ENCODE measurements around the gene MARCKSL1. TPM values are rescaled to one million over a fixed set of nuclear protein-coding genes. Genes with fewer than 3 reads are reported as not detected.
A peak's percentile ranks its signal among the peaks of the same experiment; 100 is the strongest.

The MARCKSL1 gene
- polyA plus RNA-seq, 2 donors, result 3.6 to 6.0 TPM

DNA sequence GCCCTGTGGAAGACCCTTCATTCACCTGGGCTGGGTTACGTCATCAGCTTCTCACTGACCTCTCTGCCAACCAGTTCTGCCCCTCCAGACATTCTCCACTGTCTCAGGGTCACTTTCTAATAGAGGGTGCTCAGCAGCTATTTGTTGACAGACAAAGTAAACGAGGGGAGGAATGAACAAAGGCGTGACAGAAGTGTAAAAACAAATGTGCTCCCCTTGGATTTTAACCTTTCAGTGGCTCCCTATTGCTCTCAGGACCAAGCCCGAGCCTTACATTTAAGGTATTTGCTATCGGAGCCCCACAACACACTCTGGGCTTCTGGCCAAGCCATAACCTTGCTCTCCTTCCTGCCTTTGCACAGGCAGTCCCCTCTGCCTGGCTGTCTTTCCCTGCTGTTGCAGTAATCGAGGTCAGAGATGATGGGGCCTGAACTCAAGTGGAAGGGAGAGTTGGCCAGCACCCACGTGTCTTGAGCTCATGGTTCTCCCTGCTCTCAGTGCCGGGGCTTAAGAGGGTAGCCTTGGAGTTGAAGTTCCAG is 9.3 kb upstream of the MARCKSL1 start:
- H3K36me3 ChIP-seq (ENCODE audit: control insufficient read depth in 2 of 2, insufficient read depth in 2 of 2, low read length in 1 of 2), result no peaks in the 10 kb centered on the region
- no peak overlapping the region for H3K27ac ChIP-seq (ENCODE audit: low read depth in 2 of 2, low read length in 1 of 2)
- no peaks in the 10 kb centered on the region for H3K27me3 ChIP-seq (ENCODE audit: control insufficient read depth in 1 of 2, insufficient read depth in 2 of 2, low read length in 2 of 2)
- H3K4me1 ChIP-seq (ENCODE audit: control insufficient read depth in 2 of 2, insufficient read depth in 2 of 2, low read length in 1 of 2), result no peaks in the 10 kb centered on the region
- 38 to 53% methylated on average over 8 of the region's 8 CpGs for WGBS, 2 donors
- H3K4me3 ChIP-seq (ENCODE audit: low read depth in 1 of 2, low read length in 2 of 2), result no peak overlapping the region
- no peaks in the 10 kb centered on the region for H3K9me3 ChIP-seq (ENCODE audit: control insufficient read depth in 2 of 2, insufficient read depth in 1 of 2, low read depth in 1 of 2, low read length in 1 of 2)

DNA sequence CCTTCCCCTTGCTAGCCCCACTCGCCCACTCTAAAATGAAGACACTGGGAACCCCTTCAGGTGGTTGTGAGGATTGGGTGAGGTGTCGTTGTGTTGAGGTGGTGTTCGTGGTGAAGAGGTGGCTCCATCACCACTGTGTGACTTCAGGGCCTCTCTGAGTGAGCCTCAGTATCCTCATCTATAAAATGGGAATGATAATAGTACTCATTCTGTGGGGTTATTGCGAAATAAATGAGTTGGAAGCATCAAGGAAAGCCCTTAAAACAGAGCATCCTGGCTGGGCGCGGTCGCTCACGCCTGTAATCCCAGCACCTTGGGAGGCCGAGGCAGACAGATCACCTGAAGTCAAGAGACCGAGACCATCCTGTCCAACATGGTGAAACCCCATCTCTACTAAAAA is 6.7 kb upstream of the MARCKSL1 start:
- Histone ChIP-seq H3K27ac (ENCODE audit: low read depth in 2 of 2, low read length in 1 of 2) (no peak overlapping the region), H3K27me3 (ENCODE audit: control insufficient read depth in 1 of 2, insufficient read depth in 2 of 2, low read length in 2 of 2) (no peaks in the 10 kb centered on the region), H3K4me3 (ENCODE audit: low read depth in 1 of 2, low read length in 2 of 2) (no peak overlapping the region), H3K9me3 (ENCODE audit: control insufficient read depth in 2 of 2, insufficient read depth in 1 of 2, low read depth in 1 of 2, low read length in 1 of 2) (no peaks in the 10 kb centered on the region), H3K4me1 (ENCODE audit: control insufficient read depth in 2 of 2, insufficient read depth in 2 of 2, low read length in 1 of 2) (no peaks in the 10 kb centered on the region), H3K36me3 (ENCODE audit: control insufficient read depth in 2 of 2, insufficient read depth in 2 of 2, low read length in 1 of 2) (no peaks in the 10 kb centered on the region)
- WGBS, 2 donors, result 89 to 90% methylated on average over 10 of the region's 10 CpGs

DNA sequence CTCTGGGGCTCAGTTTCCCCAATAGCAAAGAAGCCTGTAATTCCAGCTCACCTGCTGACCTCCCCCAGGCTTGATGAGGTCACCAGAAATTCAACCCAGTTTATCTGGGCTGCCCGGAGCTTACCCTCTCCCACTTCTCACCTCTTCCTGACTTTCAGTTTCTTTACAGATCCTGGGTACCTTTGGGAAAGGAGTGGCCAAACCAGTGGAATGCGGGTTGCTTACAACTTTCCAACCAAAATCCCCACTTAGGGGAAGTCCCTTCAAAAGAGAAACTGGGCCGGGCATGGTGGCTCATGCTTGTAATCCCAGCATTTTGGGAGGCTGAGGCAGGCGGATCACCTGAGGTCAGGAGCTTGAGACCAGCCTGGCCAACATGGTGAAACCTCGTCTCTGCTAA is 5.9 kb upstream of the MARCKSL1 start:
- H3K27me3 ChIP-seq (ENCODE audit: control insufficient read depth in 1 of 2, insufficient read depth in 2 of 2, low read length in 2 of 2), result no peaks in the 10 kb centered on the region
- H3K4me3 ChIP-seq (ENCODE audit: low read depth in 1 of 2, low read length in 2 of 2), result no peak overlapping the region
- no peaks in the 10 kb centered on the region for H3K4me1 ChIP-seq (ENCODE audit: control insufficient read depth in 2 of 2, insufficient read depth in 2 of 2, low read length in 1 of 2)
- no peak overlapping the region for H3K27ac ChIP-seq (ENCODE audit: low read depth in 2 of 2, low read length in 1 of 2)
- no peaks in the 10 kb centered on the region for H3K36me3 ChIP-seq (ENCODE audit: control insufficient read depth in 2 of 2, insufficient read depth in 2 of 2, low read length in 1 of 2)
- 48 to 54% methylated on average over 5 of the region's 5 CpGs for WGBS, 2 donors
- H3K9me3 ChIP-seq (ENCODE audit: control insufficient read depth in 2 of 2, insufficient read depth in 1 of 2, low read depth in 1 of 2, low read length in 1 of 2), result no peaks in the 10 kb centered on the region

DNA sequence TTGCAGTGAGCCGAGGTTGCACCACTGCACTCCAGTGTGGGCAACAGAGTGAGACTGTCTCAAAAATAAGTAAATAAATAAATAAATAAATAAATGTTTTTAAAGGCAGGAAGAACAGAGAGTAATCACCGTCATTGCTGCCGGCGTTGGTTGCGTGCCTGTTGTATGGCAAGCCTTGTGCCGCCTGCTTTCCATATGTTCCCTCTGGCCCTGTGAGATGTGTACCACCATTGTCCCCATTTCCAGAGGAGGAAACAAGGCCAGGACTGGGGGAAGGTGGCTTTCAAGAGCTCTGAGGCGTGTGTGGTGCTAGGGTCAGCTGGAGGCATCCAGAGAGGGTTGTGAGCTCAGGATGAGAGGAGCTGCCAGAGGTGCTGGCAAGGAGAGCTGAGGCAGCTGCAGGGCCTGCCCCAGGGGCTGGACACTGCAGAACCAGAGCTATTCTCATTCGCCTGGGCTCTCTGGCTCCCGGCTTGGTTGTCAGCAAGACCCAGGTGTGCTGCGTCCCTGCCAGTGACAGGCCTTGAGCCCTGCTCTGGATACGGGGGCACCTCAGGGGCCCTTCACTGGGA is 5.2 kb upstream of the MARCKSL1 start:
- no peak overlapping the region for H3K27ac ChIP-seq (ENCODE audit: low read depth in 2 of 2, low read length in 1 of 2)
- no peaks in the 10 kb centered on the region for H3K36me3 ChIP-seq (ENCODE audit: control insufficient read depth in 2 of 2, insufficient read depth in 2 of 2, low read length in 1 of 2)
- H3K4me3 ChIP-seq (ENCODE audit: low read depth in 1 of 2, low read length in 2 of 2), result no peak overlapping the region
- H3K27me3 ChIP-seq (ENCODE audit: control insufficient read depth in 1 of 2, insufficient read depth in 2 of 2, low read length in 2 of 2), result no peaks in the 10 kb centered on the region
- WGBS, 2 donors, result 87 to 91% methylated on average over 11 of the region's 11 CpGs
- H3K9me3 ChIP-seq (ENCODE audit: control insufficient read depth in 2 of 2, insufficient read depth in 1 of 2, low read depth in 1 of 2, low read length in 1 of 2), result no peaks in the 10 kb centered on the region
- H3K4me1 ChIP-seq (ENCODE audit: control insufficient read depth in 2 of 2, insufficient read depth in 2 of 2, low read length in 1 of 2), result peaks cover 4% of the 10 kb centered on the region in 2 donors

DNA sequence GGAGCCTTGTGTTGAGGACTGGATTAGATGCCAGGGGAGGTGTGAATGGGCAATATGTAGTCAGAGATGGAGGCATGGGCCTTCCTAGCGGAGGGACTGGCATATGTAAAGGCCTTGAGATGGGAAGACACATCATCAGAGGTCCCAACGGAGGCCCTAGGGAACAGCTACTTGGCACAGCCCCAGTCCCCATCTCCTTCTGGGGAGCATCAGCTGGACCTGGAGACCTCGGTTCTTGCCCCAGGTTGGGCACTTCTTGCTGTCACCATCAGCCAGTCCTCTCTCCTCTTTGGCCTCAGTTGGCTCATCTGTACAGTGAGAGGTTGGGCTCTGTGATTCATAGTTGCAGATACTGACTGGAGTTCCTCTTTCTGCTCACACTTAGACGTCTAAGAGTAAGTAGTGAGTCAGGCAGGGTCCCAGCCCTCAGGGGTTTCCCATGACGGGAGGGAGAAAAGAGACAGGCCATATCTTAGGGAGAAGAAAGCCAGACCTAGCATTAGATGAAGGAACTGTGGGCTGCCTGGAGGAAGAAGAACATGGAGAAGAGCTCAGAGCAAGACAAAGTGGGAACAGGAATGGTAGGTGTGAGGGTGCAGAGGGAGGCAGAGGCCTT is 3.4 kb upstream of the MARCKSL1 start:
- Histone ChIP-seq H3K27me3 (ENCODE audit: control insufficient read depth in 1 of 2, insufficient read depth in 2 of 2, low read length in 2 of 2) (no peaks in the 10 kb centered on the region), H3K27ac (ENCODE audit: low read depth in 2 of 2, low read length in 1 of 2) (no peak overlapping the region), H3K9me3 (ENCODE audit: control insufficient read depth in 2 of 2, insufficient read depth in 1 of 2, low read depth in 1 of 2, low read length in 1 of 2) (no peaks in the 10 kb centered on the region), H3K4me3 (ENCODE audit: low read depth in 1 of 2, low read length in 2 of 2) (no peak overlapping the region), H3K4me1 (ENCODE audit: control insufficient read depth in 2 of 2, insufficient read depth in 2 of 2, low read length in 1 of 2) (peaks cover 5% of the 10 kb centered on the region in 2 donors), H3K36me3 (ENCODE audit: control insufficient read depth in 2 of 2, insufficient read depth in 2 of 2, low read length in 1 of 2) (peaks cover 0 to under 1% of the 10 kb centered on the region in 2 donors)
- 69 to 74% methylated on average over 5 of the region's 5 CpGs for WGBS, 2 donors

DNA sequence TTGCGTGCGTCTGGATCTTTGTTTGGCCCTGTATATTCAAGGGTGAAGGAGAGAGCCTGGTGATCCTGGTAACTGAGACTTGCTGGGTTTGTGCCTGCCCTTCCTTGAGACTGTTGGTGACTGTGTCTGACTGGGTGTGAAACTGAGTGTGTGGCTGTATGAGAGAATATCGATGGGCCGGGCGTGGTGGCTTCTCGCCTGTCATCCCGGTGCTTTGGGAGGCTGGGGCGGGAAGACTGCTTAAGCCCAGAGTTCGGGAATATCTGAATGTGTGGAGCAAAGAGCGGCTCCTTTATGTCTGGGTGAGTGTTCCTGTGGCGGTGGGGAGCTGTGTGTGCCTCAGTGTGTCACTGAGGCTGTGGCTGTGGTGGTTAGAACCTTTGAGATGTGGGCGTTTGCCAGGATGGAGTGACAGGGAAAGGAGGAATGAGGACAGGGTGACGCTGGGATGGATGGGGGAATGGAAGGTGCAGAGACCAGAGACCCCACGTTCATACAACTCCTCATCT is 2.7 kb upstream of the MARCKSL1 start:
- H3K4me1 ChIP-seq (ENCODE audit: control insufficient read depth in 2 of 2, insufficient read depth in 2 of 2, low read length in 1 of 2), result peaks cover 5 to 8% of the 10 kb centered on the region in 2 donors
- peaks cover 0 to 3% of the 10 kb centered on the region in 2 donors for H3K36me3 ChIP-seq (ENCODE audit: control insufficient read depth in 2 of 2, insufficient read depth in 2 of 2, low read length in 1 of 2)
- WGBS, 2 donors, result 73 to 83% methylated on average over 14 of the region's 14 CpGs
- no peaks in the 10 kb centered on the region for H3K9me3 ChIP-seq (ENCODE audit: control insufficient read depth in 2 of 2, insufficient read depth in 1 of 2, low read depth in 1 of 2, low read length in 1 of 2)
- no peaks in the 10 kb centered on the region for H3K27me3 ChIP-seq (ENCODE audit: control insufficient read depth in 1 of 2, insufficient read depth in 2 of 2, low read length in 2 of 2)
- H3K27ac ChIP-seq (ENCODE audit: low read depth in 2 of 2, low read length in 1 of 2), result no peak overlapping the region
- no peak overlapping the region for H3K4me3 ChIP-seq (ENCODE audit: low read depth in 1 of 2, low read length in 2 of 2)

DNA sequence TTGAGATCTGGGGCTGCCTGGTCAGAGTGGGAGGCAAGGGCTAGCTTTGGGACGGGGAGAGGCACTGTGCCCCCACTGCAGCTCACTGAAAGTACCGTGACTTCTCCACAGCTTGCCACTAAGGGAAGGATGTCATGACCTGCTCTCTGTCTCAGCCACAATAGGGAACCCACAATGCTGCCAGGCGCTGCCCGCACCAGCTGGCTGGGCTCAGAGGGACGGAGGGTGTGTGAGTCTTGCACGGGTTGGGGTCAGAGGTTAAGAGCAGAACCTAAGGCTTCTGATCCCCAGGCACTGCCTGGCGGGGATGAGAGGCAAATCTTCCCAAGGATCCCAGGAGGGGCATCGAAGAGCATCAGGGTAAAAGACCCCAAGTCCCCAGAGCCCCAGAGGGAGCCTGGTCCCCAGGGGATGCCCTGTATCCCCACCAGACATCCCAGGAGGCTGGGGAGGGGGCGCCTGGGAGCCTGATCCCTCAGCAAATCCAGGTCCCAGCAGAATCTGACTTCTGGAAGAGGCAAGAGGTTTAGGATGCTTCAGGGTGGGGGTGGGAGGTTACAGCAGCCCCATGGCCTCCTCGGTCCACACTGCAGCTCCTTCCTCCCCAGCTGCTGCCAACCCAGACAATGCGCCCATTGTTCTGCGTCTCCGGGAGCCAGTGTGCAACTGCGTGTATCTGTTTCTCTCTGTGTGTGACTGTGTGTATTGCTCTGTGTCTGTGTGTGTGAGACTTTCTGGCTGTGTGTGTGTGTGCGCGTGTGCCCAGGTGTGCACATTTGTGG is 2.0 kb upstream of the MARCKSL1 start:
- no peak overlapping the region for H3K4me3 ChIP-seq (ENCODE audit: low read depth in 1 of 2, low read length in 2 of 2)
- no peaks in the 10 kb centered on the region for H3K27me3 ChIP-seq (ENCODE audit: control insufficient read depth in 1 of 2, insufficient read depth in 2 of 2, low read length in 2 of 2)
- peaks cover 5 to 8% of the 10 kb centered on the region in 2 donors for H3K4me1 ChIP-seq (ENCODE audit: control insufficient read depth in 2 of 2, insufficient read depth in 2 of 2, low read length in 1 of 2)
- peaks cover 3 to 4% of the 10 kb centered on the region in 2 donors for H3K36me3 ChIP-seq (ENCODE audit: control insufficient read depth in 2 of 2, insufficient read depth in 2 of 2, low read length in 1 of 2)
- H3K9me3 ChIP-seq (ENCODE audit: control insufficient read depth in 2 of 2, insufficient read depth in 1 of 2, low read depth in 1 of 2, low read length in 1 of 2), result no peaks in the 10 kb centered on the region
- H3K27ac ChIP-seq (ENCODE audit: low read depth in 2 of 2, low read length in 1 of 2), result no peak overlapping the region
- WGBS, 2 donors, result 69% methylated on average over 16 of the region's 16 CpGs

DNA sequence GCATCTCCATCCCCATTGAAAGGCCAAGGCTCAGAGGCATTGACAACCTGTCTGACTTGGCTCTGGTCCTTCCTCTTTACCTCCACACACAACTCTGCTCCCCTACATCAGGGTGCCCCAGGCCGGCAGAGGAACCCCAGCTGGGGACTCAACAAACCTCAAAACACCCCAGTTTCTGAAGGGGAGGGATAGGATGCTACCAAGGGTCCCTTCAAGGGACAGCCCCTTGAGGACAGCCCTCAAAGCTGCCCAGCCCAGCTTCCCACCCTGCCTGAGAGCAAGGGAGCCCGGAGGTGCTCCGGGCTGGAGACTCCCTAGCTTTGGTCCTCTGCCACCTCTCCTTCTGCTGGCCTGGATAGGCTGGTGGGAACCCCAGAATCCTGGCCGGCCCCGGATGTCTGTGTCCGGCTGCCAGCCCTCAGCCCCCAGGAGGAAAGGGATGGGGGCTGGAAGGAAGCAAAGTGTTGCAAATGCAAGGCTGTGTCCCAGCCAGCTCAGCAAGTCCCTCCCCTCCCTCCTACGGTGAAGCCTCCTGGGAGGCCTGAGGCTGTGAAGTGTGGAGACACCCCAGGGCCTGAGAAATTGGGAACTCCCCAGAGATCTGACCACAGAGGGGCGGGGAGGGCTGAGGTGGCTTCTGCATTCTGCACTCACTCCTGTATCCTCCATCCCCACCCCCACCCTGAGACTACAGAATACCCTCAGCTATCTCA is 1.1 kb upstream of the MARCKSL1 start:
- Histone ChIP-seq H3K9me3 (ENCODE audit: control insufficient read depth in 2 of 2, insufficient read depth in 1 of 2, low read depth in 1 of 2, low read length in 1 of 2) (no peaks in the 10 kb centered on the region), H3K36me3 (ENCODE audit: control insufficient read depth in 2 of 2, insufficient read depth in 2 of 2, low read length in 1 of 2) (peaks cover 7 to 9% of the 10 kb centered on the region in 2 donors), H3K27me3 (ENCODE audit: control insufficient read depth in 1 of 2, insufficient read depth in 2 of 2, low read length in 2 of 2) (no peaks in the 10 kb centered on the region), H3K4me1 (ENCODE audit: control insufficient read depth in 2 of 2, insufficient read depth in 2 of 2, low read length in 1 of 2) (peaks cover 5 to 8% of the 10 kb centered on the region in 2 donors), H3K27ac (ENCODE audit: low read depth in 2 of 2, low read length in 1 of 2) (no peak overlapping the region), H3K4me3 (ENCODE audit: low read depth in 1 of 2, low read length in 2 of 2) (no peak overlapping the region)
- WGBS, 2 donors, result 55 to 63% methylated on average over 8 of the region's 8 CpGs

DNA sequence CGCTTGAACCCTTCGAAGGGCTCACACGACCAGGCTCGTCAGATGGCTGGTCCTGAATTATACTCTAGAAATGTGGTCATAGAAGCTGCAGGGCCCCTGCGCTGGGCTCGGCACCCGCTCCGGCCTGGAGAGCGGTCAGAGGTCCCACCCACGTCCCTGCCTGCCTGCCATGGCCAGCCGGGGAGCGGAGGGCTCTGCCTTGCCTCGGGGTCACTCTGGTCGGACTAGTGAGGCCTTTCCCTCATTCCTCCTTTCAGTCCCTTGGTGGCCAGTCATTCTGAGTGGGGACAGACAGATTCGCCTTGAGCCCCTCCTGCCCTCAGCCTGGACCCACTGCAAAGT is 529 bp upstream of the MARCKSL1 start:
- H3K27ac ChIP-seq (ENCODE audit: low read depth in 2 of 2, low read length in 1 of 2), result no peak overlapping the region
- H3K4me1 ChIP-seq (ENCODE audit: control insufficient read depth in 2 of 2, insufficient read depth in 2 of 2, low read length in 1 of 2), result peaks cover 5 to 8% of the 10 kb centered on the region in 2 donors
- 38 to 41% methylated on average over 15 of the region's 15 CpGs for WGBS, 2 donors

More for the DNA sequence above, 529 bp upstream of the MARCKSL1 start:
- peaks cover 11 to 14% of the 10 kb centered on the region in 2 donors for H3K36me3 ChIP-seq (ENCODE audit: control insufficient read depth in 2 of 2, insufficient read depth in 2 of 2, low read length in 1 of 2)
- no peaks in the 10 kb centered on the region for H3K27me3 ChIP-seq (ENCODE audit: control insufficient read depth in 1 of 2, insufficient read depth in 2 of 2, low read length in 2 of 2)
- no peaks in the 10 kb centered on the region for H3K9me3 ChIP-seq (ENCODE audit: control insufficient read depth in 2 of 2, insufficient read depth in 1 of 2, low read depth in 1 of 2, low read length in 1 of 2)
- H3K4me3 ChIP-seq (ENCODE audit: low read depth in 1 of 2, low read length in 2 of 2), result peak overlapping the region in 1 of 2 donors; percentile 50
